GM23338 (cell line): Measurements from ENCODE around the gene CNOT6.
A peak's percentile ranks its signal among the peaks of the same experiment; 100 is the strongest.
"Not testable (repeated sequence)": the region's sequence is repeated elsewhere in the genome, so short reads cannot be mapped to it uniquely, and the experiment has no call there.

Source experiments
- EZH2 ChIP-seq: fragments of 200-600 bp; sonication (generic); IDR thresholded peaks from one replicate; pipeline ENCODE4 v1.8.0; 2017; ENCODE audit warnings: antibody characterized with exemption, mild to moderate bottlenecking, low read depth; ENCODE audit not compliant: unreplicated experiment
- TF ChIP-seq, protein P1 (sequence below), 2 experiments: fragments of 200-600 bp in 1 of 2; sonication (generic) in 1 of 2; conservative IDR thresholded peaks; 2 replicates each; pipeline versions ENCODE4 v1.5.1 to v1.6.1; 2016 to 2017; ENCODE audit warnings: antibody characterized with exemption in 2 of 2, low read depth in 2 of 2, mild to moderate bottlenecking in 2 of 2, moderate library complexity in 1 of 2

DNA sequence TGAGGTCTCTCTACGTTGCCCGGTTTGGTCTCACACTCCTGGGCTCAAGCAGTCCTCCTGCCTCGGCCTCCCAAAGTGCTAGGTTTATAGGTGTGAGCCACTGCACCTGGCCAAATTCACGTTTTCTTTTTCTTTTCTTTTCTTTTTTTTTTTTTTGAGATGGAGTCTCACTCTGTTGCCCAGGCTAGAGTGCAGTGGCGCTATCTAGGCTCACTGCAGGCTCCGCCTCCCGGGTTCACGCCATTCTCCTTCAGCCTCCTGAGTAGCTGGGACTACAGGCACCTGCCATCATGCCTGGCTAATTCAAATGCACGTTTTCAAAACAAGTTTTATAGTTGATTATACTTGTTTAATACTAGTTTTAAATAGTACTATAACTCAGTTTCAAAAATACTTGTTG lies 6.1 kb downstream of the CNOT6 start:
- TF ChIP-seq, protein P1, sequence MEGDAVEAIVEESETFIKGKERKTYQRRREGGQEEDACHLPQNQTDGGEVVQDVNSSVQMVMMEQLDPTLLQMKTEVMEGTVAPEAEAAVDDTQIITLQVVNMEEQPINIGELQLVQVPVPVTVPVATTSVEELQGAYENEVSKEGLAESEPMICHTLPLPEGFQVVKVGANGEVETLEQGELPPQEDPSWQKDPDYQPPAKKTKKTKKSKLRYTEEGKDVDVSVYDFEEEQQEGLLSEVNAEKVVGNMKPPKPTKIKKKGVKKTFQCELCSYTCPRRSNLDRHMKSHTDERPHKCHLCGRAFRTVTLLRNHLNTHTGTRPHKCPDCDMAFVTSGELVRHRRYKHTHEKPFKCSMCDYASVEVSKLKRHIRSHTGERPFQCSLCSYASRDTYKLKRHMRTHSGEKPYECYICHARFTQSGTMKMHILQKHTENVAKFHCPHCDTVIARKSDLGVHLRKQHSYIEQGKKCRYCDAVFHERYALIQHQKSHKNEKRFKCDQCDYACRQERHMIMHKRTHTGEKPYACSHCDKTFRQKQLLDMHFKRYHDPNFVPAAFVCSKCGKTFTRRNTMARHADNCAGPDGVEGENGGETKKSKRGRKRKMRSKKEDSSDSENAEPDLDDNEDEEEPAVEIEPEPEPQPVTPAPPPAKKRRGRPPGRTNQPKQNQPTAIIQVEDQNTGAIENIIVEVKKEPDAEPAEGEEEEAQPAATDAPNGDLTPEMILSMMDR (conservative IDR thresholded peaks at IDR 0.05; ENCODE audit: low read depth in 2 of 2), result peak in 1 of 2 experiments; percentile 37; a peak in 2 of 4 replicates
- not testable (repeated sequence) for TF ChIP-seq EZH2
